Heart left ventricle (tissue), 13 donors: ENCODE results near the gene MPPED2.

ENCODE experiments used
- POLR2A ChIP-seq, 2 donors: fragments of 450-650 bp; IDR thresholded peaks; one replicate each; pipeline ENCODE4 v1.6.1; 2017; ENCODE audit warnings: antibody characterized with exemption in 2 of 2, mild to moderate bottlenecking in 2 of 2, moderate library complexity in 2 of 2
- TF ChIP-seq, protein P1 (sequence below), 12 donors: fragments of 200-600 bp; sonication (generic) in 4 of 12; IDR thresholded peaks; one replicate each; pipeline versions ENCODE4 v1.5.0 to v1.8.0; 2018 to 2022; ENCODE audit warnings: antibody characterized with exemption in 12 of 12, mild to moderate bottlenecking in 5 of 12
- donor health status: ischemic (EF 13 %, LVEDD 7.1; RV severe dilation, severe dysfunction).
- donor health status: DM: no; HTN: yes; CAD: no.
- donor health status: DM: no; HTN: no; CAD: no.
- donor health status: ischemic (EF 25% LVEDD 6.9; RV normal size, moderate dysfunction).
- donor health status: ischemic (EF 25% LVEDD 5.7; RV mildly dilated, moderate dysfunction).
- donor health status: ischemic (EF 35%, LVEDD 5.7; RV mildly dilated, moderate dysfunction).
- donor health status: nonischemic (EF 11% LVEDD 7.7; RV severe dilation, severe dysfunction).
- donor health status: DM: yes; HTN: yes; CAD: no.
- donor health status: PGD.
- donor health status: ischemic (EF 29% LVEDD 5.4; RV normal size, mild dysfunction).
- donor health status: nonischemic (EF 23%, LVEDD 6.1; RV moderate dilation, normal function).

DNA sequence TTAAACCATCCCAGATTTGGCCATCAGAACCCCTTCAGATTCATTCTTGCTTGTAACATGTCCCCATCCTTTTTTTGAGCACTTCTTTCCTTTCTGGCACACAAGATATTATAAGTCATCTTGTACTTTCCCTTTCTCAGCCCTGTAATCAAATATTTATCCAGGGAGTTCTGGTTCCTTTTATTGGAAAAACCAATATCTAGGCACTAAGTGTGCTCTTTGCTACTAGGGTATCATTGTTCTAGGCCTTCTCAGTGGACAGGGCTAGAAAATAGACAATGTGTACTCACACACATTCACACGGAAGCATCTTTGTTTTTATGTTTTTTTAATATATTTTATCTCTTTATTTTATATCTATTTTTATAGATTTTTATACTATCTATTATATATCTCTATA is 216.0 kb downstream of the MPPED2 start:
- TF ChIP-seq, protein P1, sequence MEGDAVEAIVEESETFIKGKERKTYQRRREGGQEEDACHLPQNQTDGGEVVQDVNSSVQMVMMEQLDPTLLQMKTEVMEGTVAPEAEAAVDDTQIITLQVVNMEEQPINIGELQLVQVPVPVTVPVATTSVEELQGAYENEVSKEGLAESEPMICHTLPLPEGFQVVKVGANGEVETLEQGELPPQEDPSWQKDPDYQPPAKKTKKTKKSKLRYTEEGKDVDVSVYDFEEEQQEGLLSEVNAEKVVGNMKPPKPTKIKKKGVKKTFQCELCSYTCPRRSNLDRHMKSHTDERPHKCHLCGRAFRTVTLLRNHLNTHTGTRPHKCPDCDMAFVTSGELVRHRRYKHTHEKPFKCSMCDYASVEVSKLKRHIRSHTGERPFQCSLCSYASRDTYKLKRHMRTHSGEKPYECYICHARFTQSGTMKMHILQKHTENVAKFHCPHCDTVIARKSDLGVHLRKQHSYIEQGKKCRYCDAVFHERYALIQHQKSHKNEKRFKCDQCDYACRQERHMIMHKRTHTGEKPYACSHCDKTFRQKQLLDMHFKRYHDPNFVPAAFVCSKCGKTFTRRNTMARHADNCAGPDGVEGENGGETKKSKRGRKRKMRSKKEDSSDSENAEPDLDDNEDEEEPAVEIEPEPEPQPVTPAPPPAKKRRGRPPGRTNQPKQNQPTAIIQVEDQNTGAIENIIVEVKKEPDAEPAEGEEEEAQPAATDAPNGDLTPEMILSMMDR (IDR thresholded peaks at IDR 0.05) = no peak
- no peak for TF ChIP-seq POLR2A (IDR thresholded peaks at IDR 0.05)
